ENCODE data around the gene RAI1. TPM values are rescaled to one million over a fixed set of nuclear protein-coding genes. Genes with fewer than 3 reads are reported as not detected.

The RAI1 gene
- total and polyA plus RNA-seq, 2 of the 13 experiments (the other 11 are each of a cell fraction or from before 2014, with no cell fraction given), result 3.4 to 5.2 TPM

- TF ChIP-seq ZNF407 (CRISPR knock-in tag; IDR thresholded peaks at IDR 0.05; ENCODE audit: not compliant biosample characterization), result peak; percentile 60
- no peak for TF ChIP-seq SOX13 (IDR thresholded peaks at IDR 0.05)
- peak in 1 of 2 experiments; percentile 17; a peak in 1 of 4 replicates for TF ChIP-seq SOX13 (CRISPR knock-in tag; conservative IDR thresholded peaks at IDR 0.05 in 1 of 2, IDR thresholded peaks at IDR 0.05 in 1 of 2)
- 0 out of 2 replicates have a peak, but pooled peaks have one; percentile 21 for TF ChIP-seq KAT7 (CRISPR knock-in tag; IDR thresholded peaks at IDR 0.05; ENCODE audit: borderline replicate concordance)
- TF ChIP-seq ATF2 (CRISPR knock-in tag; IDR thresholded peaks at IDR 0.05), result no peak
- peak; percentile 94 for TF ChIP-seq ZNF639 (CRISPR knock-in tag; conservative IDR thresholded peaks at IDR 0.05)
- TF ChIP-seq ZEB1 (IDR thresholded peaks at IDR 0.05; ENCODE audit: insufficient replicate concordance, low read depth), result peak; percentile 62
- peak; percentile 24; the same call in 1 of the 2 replicates for TF ChIP-seq SOX5 (CRISPR knock-in tag; IDR thresholded peaks at IDR 0.05; ENCODE audit: borderline replicate concordance)
- peak; percentile 69; the same call in 1 of the 2 replicates for TF ChIP-seq ESRRA (CRISPR knock-in tag; IDR thresholded peaks at IDR 0.05; ENCODE audit: low read depth)
- TF ChIP-seq FOXP4 (CRISPR knock-in tag; IDR thresholded peaks at IDR 0.05), result peak; percentile 51; the same call in 1 of the 2 replicates
- no peak for TF ChIP-seq ZFP82 (CRISPR knock-in tag; IDR thresholded peaks at IDR 0.05; ENCODE audit: borderline replicate concordance)
- TF ChIP-seq MEIS2 (CRISPR knock-in tag; IDR thresholded peaks at IDR 0.05), result peak; percentile 27; the same call in 1 of the 2 replicates
- TF ChIP-seq ERF (CRISPR knock-in tag; IDR thresholded peaks at IDR 0.05), result peak; percentile 43; the same call in 1 of the 2 replicates
- peak; percentile 11; the same call in 1 of the 2 replicates for TF ChIP-seq NR2F6 (IDR thresholded peaks at IDR 0.05)
- peak; percentile 70; the same call in 1 of the 2 replicates for TF ChIP-seq NR2F6 (CRISPR knock-in tag; IDR thresholded peaks at IDR 0.05)
Measured at GRCh38 chr17:17783116-17783824, 102.0 kb downstream of the RAI1 start (continued).

Data from HepG2 (cell line).